NB4 (cell line): ENCODE data around the gene KCNK15.

ENCODE experiments used
- DNase-seq: peaks from one replicate; pipeline ENCODE4 v3.0.0; 2010; ENCODE audit warnings: low read depth
- H3K4me3 ChIP-seq: one replicate; pipeline ENCODE4 v1.5.1; 2011; ENCODE audit warnings: mild to moderate bottlenecking, low read depth, low read length, moderate library complexity
- CTCF ChIP-seq: IDR thresholded peaks from one replicate; pipeline ENCODE4 v1.5.1; 2012; ENCODE audit warnings: low read depth, low read length
- MAX ChIP-seq: IDR thresholded peaks from 2 replicates; pipeline ENCODE4 v1.6.1; 2011; ENCODE audit warnings: low read depth, low read length
- MYC ChIP-seq: IDR thresholded peaks from 2 replicates; pipeline ENCODE4 v1.6.1; 2011; ENCODE audit warnings: low read depth, low read length
- POLR2A ChIP-seq: IDR thresholded peaks from 2 replicates; pipeline ENCODE4 v1.6.1; 2011; ENCODE audit warnings: mild to moderate bottlenecking; ENCODE audit not compliant: insufficient read length; ENCODE audit errors: extremely low read depth

Gene KCNK15

GRCh38 chr20:44720621-44720996 is 25.1 kb upstream of the KCNK15 start:
- no peak for DNase-seq

GRCh38 chr20:44720997-44721784 is 24.5 kb upstream of the KCNK15 start:
- no peak overlapping the region for H3K4me3 ChIP-seq
- no peak for TF ChIP-seq CTCF
- no peak for DNase-seq

More at GRCh38 chr20:44720621-44720996, 25.1 kb upstream of the KCNK15 start:
- H3K4me3 ChIP-seq, result no peak overlapping the region
- TF ChIP-seq POLR2A (no peak), MYC (no peak), CTCF (no peak), MAX (no peak)

GRCh38 chr20:44721785-44722054 is 23.9 kb upstream of the KCNK15 start:
- TF ChIP-seq MAX (no peak), POLR2A (no peak), CTCF (no peak), MYC (no peak)
- H3K4me3 ChIP-seq, result no peak overlapping the region
- DNase-seq, result no peak

GRCh38 chr20:44722990-44723389 is 22.7 kb upstream of the KCNK15 start:
- TF ChIP-seq MYC, result no peak
- no peak for TF ChIP-seq POLR2A
- no peak for TF ChIP-seq CTCF
- no peak for TF ChIP-seq MAX
- no peak for DNase-seq
- H3K4me3 ChIP-seq, result no peak overlapping the region

- no peak for TF ChIP-seq CTCF
- no peak for TF ChIP-seq MYC
- TF ChIP-seq POLR2A, result no peak
- no peak for TF ChIP-seq MAX
- no peak for DNase-seq
- H3K4me3 ChIP-seq, result no peak overlapping the region
These were observed 22.3 kb upstream of the KCNK15 start for GRCh38 chr20:44723391-44723790.

GRCh38 chr20:44723798-44724362 is 21.8 kb upstream of the KCNK15 start:
- TF ChIP-seq CTCF (no peak), MYC (no peak), MAX (no peak), POLR2A (no peak)
- no peak for DNase-seq
- no peak overlapping the region for H3K4me3 ChIP-seq
